Measurements from ENCODE around the gene DPPA5. TPM values are rescaled to one million over a fixed set of nuclear protein-coding genes. Genes with fewer than 3 reads are reported as not detected.

DPPA5 gene
- total RNA-seq, 4 donors from 2014 or later: not detected

GRCh38 chr6:73362869-73363536 lies 8.9 kb upstream of the DPPA5 start:
- no peak for TF ChIP-seq POLR2A (IDR thresholded peaks at IDR 0.05)
- TF ChIP-seq CTCF (IDR thresholded peaks at IDR 0.05): no peak
- no peak for TF ChIP-seq EP300 (IDR thresholded peaks at IDR 0.05)
- no peak for TF ChIP-seq POLR2AphosphoS5 (IDR thresholded peaks at IDR 0.05)
- H3K27me3 ChIP-seq: no peaks in the 10 kb centered on the region
- 96% methylated on average over 16 of the region's 31 CpGs for WGBS

GRCh38 chr6:73362358-73362757 lies 8.3 kb upstream of the DPPA5 start, which contains the start of gene KHDC3L:
TSS of gene KHDC3L (plus strand) at chr6:73362658. CDS start at chr6:73362730, 72 bp downstream.
- no peaks in the 10 kb centered on the region for H3K4me1 ChIP-seq
- no peak within 1 kb of the TSS for H3K27ac ChIP-seq
- no peaks in the 10 kb centered on the region for H3K36me3 ChIP-seq
- H3K4me3 ChIP-seq: no peak within 1 kb of the TSS
- no peak for DNase-seq (ENCODE audit: low spot score in 2 of 2)
- H3K9me3 ChIP-seq: no peaks in the 10 kb centered on the region
- WGBS: 95% methylated on average over 23 of the region's 23 CpGs
- H3K27me3 ChIP-seq: no peaks in the 10 kb centered on the region
- no peak for TF ChIP-seq POLR2A (IDR thresholded peaks at IDR 0.05)

More at GRCh38 chr6:73362869-73363536, 8.9 kb upstream of the DPPA5 start:
- Histone ChIP-seq H3K27ac (no peak overlapping the region), H3K4me1 (no peaks in the 10 kb centered on the region), H3K9me3 (no peaks in the 10 kb centered on the region), H3K36me3 (no peaks in the 10 kb centered on the region), H3K4me3 (no peak overlapping the region)
- DNase-seq (ENCODE audit: low spot score in 2 of 2): no peak

GRCh38 chr6:73349311-73349710 lies 4.8 kb downstream of the DPPA5 start:
- no peaks in the 10 kb centered on the region for H3K36me3 ChIP-seq
- no peak overlapping the region for H3K27ac ChIP-seq
- no peak for TF ChIP-seq POLR2AphosphoS5 (IDR thresholded peaks at IDR 0.05)
- no peak for TF ChIP-seq CTCF (IDR thresholded peaks at IDR 0.05)
- TF ChIP-seq EP300 (IDR thresholded peaks at IDR 0.05): no peak
- TF ChIP-seq POLR2A (IDR thresholded peaks at IDR 0.05): no peak
- no peaks in the 10 kb centered on the region for H3K4me1 ChIP-seq
- DNase-seq (ENCODE audit: low spot score in 2 of 2): no peak
- H3K4me3 ChIP-seq: no peak overlapping the region
- no peaks in the 10 kb centered on the region for H3K9me3 ChIP-seq
- peaks cover 41% of the 10 kb centered on the region for H3K27me3 ChIP-seq
- WGBS: 19% methylated on average over 6 of the region's 6 CpGs

DNA sequence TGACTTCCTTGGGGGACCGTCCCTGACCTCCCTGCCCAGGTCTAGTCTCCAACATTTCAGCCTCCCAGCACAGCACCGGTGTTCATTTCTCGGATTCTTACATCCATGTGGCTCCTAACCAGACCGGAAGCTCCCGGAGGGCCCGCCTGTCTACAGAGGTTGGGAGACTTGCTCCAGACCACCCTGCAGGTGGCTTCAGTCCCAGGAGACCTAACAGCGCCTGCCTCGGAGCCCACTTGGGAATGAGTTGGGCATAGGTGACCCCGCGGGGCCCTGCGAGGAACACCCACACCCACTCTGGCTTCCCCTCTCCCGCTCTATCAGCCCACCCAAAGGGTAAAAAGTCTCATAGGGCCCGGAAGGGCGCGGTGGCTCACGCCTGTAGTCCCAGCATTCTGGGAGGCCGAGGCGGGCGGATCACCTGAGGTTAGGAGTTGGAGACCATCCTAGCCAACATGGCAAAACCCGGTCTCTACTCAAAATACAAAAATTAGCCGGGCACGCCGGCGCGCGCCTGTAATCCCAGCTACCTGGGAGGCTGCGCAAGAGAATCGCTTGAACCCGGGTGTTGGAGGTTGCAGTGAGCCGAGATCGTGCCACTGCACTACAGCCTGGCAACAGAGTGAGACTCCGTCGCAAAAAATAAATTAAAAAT lies 5.4 kb downstream of the DPPA5 start:
- Histone ChIP-seq H3K27ac (no peak overlapping the region), H3K9me3 (no peaks in the 10 kb centered on the region), H3K27me3 (peaks cover 36% of the 10 kb centered on the region), H3K4me3 (no peak overlapping the region), H3K4me1 (no peaks in the 10 kb centered on the region), H3K36me3 (no peaks in the 10 kb centered on the region)
- TF ChIP-seq CTCF (IDR thresholded peaks at IDR 0.05): no peak
- WGBS: 36% methylated on average over 22 of the region's 33 CpGs
- no peak for DNase-seq (ENCODE audit: low spot score in 2 of 2)

DNA sequence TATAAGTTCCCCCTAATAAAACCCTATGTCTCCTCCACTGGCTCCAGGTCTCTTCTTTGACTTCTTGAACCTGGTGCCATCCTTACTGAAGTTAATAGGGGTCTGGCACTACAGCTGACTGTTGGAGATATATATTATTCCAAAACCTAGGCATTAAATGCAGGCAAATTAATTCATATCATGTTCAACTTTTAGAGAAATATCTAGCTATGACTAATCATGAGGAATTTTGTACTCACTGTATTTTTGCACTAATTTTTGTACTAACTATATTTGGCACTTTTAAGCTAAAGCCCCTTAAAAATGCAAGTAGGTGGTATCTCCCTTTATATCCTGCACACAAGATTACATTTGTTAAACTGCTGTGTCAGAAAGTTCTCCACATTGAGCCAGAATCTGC lies 10.9 kb downstream of the DPPA5 start:
- Histone ChIP-seq H3K27ac (no peak overlapping the region), H3K36me3 (no peaks in the 10 kb centered on the region), H3K27me3 (peaks cover 9% of the 10 kb centered on the region), H3K4me3 (no peak overlapping the region), H3K9me3 (no peaks in the 10 kb centered on the region), H3K4me1 (no peaks in the 10 kb centered on the region)
- DNase-seq (ENCODE audit: low spot score in 2 of 2): no peak
- TF ChIP-seq CTCF (IDR thresholded peaks at IDR 0.05) (no peak), POLR2A (IDR thresholded peaks at IDR 0.05) (no peak), EP300 (IDR thresholded peaks at IDR 0.05) (no peak), POLR2AphosphoS5 (IDR thresholded peaks at IDR 0.05) (no peak)

All from suprapubic skin (tissue), 4 donors.